ENCODE measurements around the gene OTUB2.

GRCh38 chr14:94044476-94045091 is 18.4 kb downstream of the OTUB2 start:
- no peak for TF ChIP-seq CTCF (IDR thresholded peaks at IDR 0.05)
- no peak for TF ChIP-seq POLR2AphosphoS5 (IDR thresholded peaks at IDR 0.05)
- no peak for TF ChIP-seq POLR2A (IDR thresholded peaks at IDR 0.05)
